Trophoblast cell (in vitro differentiated cells and primary cell): ENCODE results near the gene LIPK. TPM values are rescaled to one million over a fixed set of nuclear protein-coding genes. Genes with fewer than 3 reads are reported as not detected.
A peak's percentile ranks its signal among the peaks of the same experiment; 100 is the strongest.

Source experiments
- DNase-seq, 2 donors: peaks; one replicate each; pipeline ENCODE4 v3.0.0-alpha.2; 2016
- H2AFZ ChIP-seq: 2 replicates; pipeline ENCODE4 v1.6.1; 2013; ENCODE audit warnings: low read length, moderate library complexity, mild to moderate bottlenecking; ENCODE audit not compliant: insufficient read depth, poor library complexity
- H2AK5ac ChIP-seq: 2 replicates; pipeline ENCODE4 v1.6.1; 2013; ENCODE audit warnings: mild to moderate bottlenecking, low read length
- H2BK120ac ChIP-seq: 2 replicates; pipeline ENCODE4 v1.6.1; 2013; ENCODE audit warnings: low read length, mild to moderate bottlenecking, moderate library complexity; ENCODE audit not compliant: insufficient read depth, poor library complexity
- H2BK12ac ChIP-seq: 2 replicates; pipeline ENCODE4 v1.6.1; 2013; ENCODE audit warnings: mild to moderate bottlenecking, low read length, moderate library complexity
- H2BK5ac ChIP-seq: 2 replicates; pipeline ENCODE4 v1.6.1; 2013; ENCODE audit warnings: low read length, low read depth, moderate library complexity, mild to moderate bottlenecking; ENCODE audit not compliant: poor library complexity
- H3K14ac ChIP-seq: 2 replicates; pipeline ENCODE4 v1.6.1; 2013; ENCODE audit warnings: mild to moderate bottlenecking, low read length
- H3K18ac ChIP-seq: 2 replicates; pipeline ENCODE4 v1.6.1; 2013; ENCODE audit warnings: mild to moderate bottlenecking, low read length
- H3K23ac ChIP-seq: 2 replicates; pipeline ENCODE4 v1.6.1; 2013; ENCODE audit warnings: low read length
- H3K27ac ChIP-seq: 2 replicates; pipeline ENCODE4 v1.5.1; 2013; ENCODE audit warnings: low read depth, mild to moderate bottlenecking, inconsistent platforms, low read length, moderate library complexity
- H3K27me3 ChIP-seq: 2 replicates; pipeline ENCODE4 v1.6.1; 2013; ENCODE audit warnings: inconsistent platforms, mild to moderate bottlenecking, low read length, moderate library complexity; ENCODE audit not compliant: insufficient read depth
- H3K36me3 ChIP-seq, 2 experiments: 1 replicate in 1 of 2; 2 replicates in 1 of 2; pipeline ENCODE4 v1.6.1; 2013; ENCODE audit warnings: low read length in 2 of 2, mild to moderate bottlenecking in 2 of 2, moderate library complexity in 1 of 2; ENCODE audit not compliant: insufficient read depth in 2 of 2, control insufficient read depth in 1 of 2
- H3K4ac ChIP-seq: 2 replicates; pipeline ENCODE4 v1.6.1; 2013; ENCODE audit warnings: low read depth, mild to moderate bottlenecking, low read length, moderate library complexity
- H3K4me1 ChIP-seq, 2 experiments: 1 replicate in 1 of 2; 2 replicates in 1 of 2; pipeline ENCODE4 v1.6.1; 2013; ENCODE audit warnings: low read length in 2 of 2, mild to moderate bottlenecking in 2 of 2, moderate library complexity in 1 of 2; ENCODE audit not compliant: insufficient read depth in 2 of 2, control insufficient read depth in 1 of 2
- H3K4me2 ChIP-seq: 2 replicates; pipeline ENCODE4 v1.6.1; 2013; ENCODE audit warnings: inconsistent platforms, mild to moderate bottlenecking, low read length, moderate library complexity
- H3K4me3 ChIP-seq: 2 replicates; pipeline ENCODE4 v1.5.1; 2013; ENCODE audit warnings: mild to moderate bottlenecking, low read depth, low read length, inconsistent platforms
- H3K79me1 ChIP-seq: one replicate; pipeline ENCODE4 v1.6.1; 2013; ENCODE audit warnings: low read length
- H3K79me2 ChIP-seq: 2 replicates; pipeline ENCODE4 v1.6.1; 2013; ENCODE audit warnings: low read length, mild to moderate bottlenecking; ENCODE audit not compliant: control insufficient read depth, insufficient read depth, poor library complexity
- H3K9ac ChIP-seq: 2 replicates; pipeline ENCODE4 v1.6.1; 2013; ENCODE audit warnings: mild to moderate bottlenecking, low read length
- H3K9me3 ChIP-seq: 2 replicates; pipeline ENCODE4 v1.6.1; 2013; ENCODE audit warnings: low read depth, mild to moderate bottlenecking, control low read depth, inconsistent platforms, low read length; ENCODE audit not compliant: insufficient read depth
- H4K12ac ChIP-seq: 2 replicates; pipeline ENCODE4 v1.6.1; 2013; ENCODE audit warnings: low read depth, mild to moderate bottlenecking, low read length, moderate library complexity
- H4K8ac ChIP-seq: 2 replicates; pipeline ENCODE4 v1.6.1; 2013; ENCODE audit warnings: low read depth, mild to moderate bottlenecking, low read length, moderate library complexity
- H4K91ac ChIP-seq: one replicate; pipeline ENCODE4 v1.6.1; 2013; ENCODE audit warnings: low read depth, mild to moderate bottlenecking, low read length, moderate library complexity
- WGBS: extraction: QIAGEN DNeasy Blood & Tissue Kit; methylation state at CpG from one replicate; pipeline ENCODE4 v1.1.7; 2013; ENCODE audit warnings: missing lambda C conversion rate; ENCODE audit not compliant: insufficient read length, insufficient coverage; ENCODE audit errors: extremely low coverage; 5-methylcytosine and 5-hydroxymethylcytosine counted together
- polyA plus RNA-seq: library from polyadenylated mRNA; stranded (reverse); fragments of 200-250 nt; gene quantifications from 2 replicates; pipeline ENCODE4 v1.2.3, GENCODE V29; 2013

LIPK gene, protein sequence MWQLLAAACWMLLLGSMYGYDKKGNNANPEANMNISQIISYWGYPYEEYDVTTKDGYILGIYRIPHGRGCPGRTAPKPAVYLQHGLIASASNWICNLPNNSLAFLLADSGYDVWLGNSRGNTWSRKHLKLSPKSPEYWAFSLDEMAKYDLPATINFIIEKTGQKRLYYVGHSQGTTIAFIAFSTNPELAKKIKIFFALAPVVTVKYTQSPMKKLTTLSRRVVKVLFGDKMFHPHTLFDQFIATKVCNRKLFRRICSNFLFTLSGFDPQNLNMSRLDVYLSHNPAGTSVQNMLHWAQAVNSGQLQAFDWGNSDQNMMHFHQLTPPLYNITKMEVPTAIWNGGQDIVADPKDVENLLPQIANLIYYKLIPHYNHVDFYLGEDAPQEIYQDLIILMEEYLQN
- polyA plus RNA-seq, result not detected in 2 replicates

DNA sequence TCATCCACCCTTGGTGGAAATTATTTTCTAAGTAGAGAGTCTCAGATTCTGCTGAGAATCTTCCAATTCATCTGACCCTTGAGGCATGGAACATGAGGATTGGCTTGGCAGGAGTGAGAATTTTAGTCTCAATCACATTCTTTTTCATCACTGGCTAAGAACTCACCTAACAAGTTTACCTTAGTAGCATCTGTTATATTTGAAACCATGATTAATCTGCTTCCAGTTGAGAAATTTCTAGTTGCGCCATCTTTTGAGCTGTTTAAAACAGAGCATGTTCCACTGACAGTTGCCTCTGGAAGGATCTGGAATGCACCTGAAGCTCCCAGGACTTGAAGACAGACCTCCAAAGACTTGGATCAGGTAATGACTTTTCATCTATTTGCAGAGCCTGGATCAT is at the start of gene LIPK:
TSS of gene LIPK (plus strand) at position 292 of the 400 bp plus-strand sequence. CDS start 18,295 bp downstream, outside the sequence.
- H3K27me3 ChIP-seq, result no peaks in the 10 kb centered on the region
- no peak within 1 kb of the TSS for H4K91ac ChIP-seq
- H3K4ac ChIP-seq, result no peak within 1 kb of the TSS
- no peak within 1 kb of the TSS for H2BK5ac ChIP-seq
- no peaks in the 10 kb centered on the region for H3K79me1 ChIP-seq
- no peaks in the 10 kb centered on the region for H3K79me2 ChIP-seq
- H3K9me3 ChIP-seq, result no peaks in the 10 kb centered on the region
- peak; percentile 62 to 93 for DNase-seq
- no peak within 1 kb of the TSS for H2AFZ ChIP-seq
- no peak within 1 kb of the TSS for H2BK120ac ChIP-seq
- H3K23ac ChIP-seq, result no peak within 1 kb of the TSS
- no peak within 1 kb of the TSS for H3K27ac ChIP-seq
- H3K36me3 ChIP-seq, result no peaks in the 10 kb centered on the region
- no peak within 1 kb of the TSS for H3K14ac ChIP-seq
- no peak within 1 kb of the TSS for H3K9ac ChIP-seq
- no peak within 1 kb of the TSS for H3K18ac ChIP-seq
- no peak within 1 kb of the TSS for H3K4me2 ChIP-seq
- H4K12ac ChIP-seq, result no peak within 1 kb of the TSS
- H2AK5ac ChIP-seq, result no peak within 1 kb of the TSS
- H2BK12ac ChIP-seq, result no peak within 1 kb of the TSS
- H4K8ac ChIP-seq, result no peak within 1 kb of the TSS
- no peak within 1 kb of the TSS for H3K4me3 ChIP-seq
- H3K4me1 ChIP-seq, result no peaks in the 10 kb centered on the region
- WGBS, result no CpG with 5 or more reads among the region's 1 CpG

DNA sequence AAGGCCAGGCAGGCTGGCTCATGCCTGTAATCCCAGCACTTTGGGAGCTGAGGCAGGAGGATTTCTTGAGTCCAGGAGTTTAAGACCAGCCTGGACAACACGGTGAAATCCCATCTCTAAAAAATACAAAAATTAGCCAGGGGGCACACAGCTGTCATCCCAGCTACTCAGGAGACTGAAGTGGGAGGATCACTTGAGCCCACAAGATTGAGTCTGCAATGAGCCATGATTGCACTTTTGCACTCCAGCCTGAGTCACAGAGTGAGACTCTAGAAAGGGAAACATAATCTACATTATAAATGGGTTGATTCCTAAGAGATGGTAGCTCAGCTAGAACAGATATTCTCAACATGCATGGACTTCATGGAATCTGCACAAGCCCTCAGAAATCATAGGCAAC is 48.1 kb upstream of the LIPK start:
- Histone ChIP-seq H2AK5ac (no peak overlapping the region), H2BK5ac (no peak overlapping the region), H3K4me2 (no peak overlapping the region), H4K8ac (no peak overlapping the region), H3K4me3 (no peak overlapping the region), H3K4ac (no peak overlapping the region), H3K79me2 (no peaks in the 10 kb centered on the region), H3K23ac (no peak overlapping the region), H2BK12ac (no peak overlapping the region), H3K79me1 (no peaks in the 10 kb centered on the region), H2AFZ (no peak overlapping the region), H3K9ac (no peak overlapping the region), H3K14ac (no peak overlapping the region), H3K27ac (no peak overlapping the region), H4K12ac (no peak overlapping the region), H3K36me3 (no peaks in the 10 kb centered on the region), H4K91ac (no peak overlapping the region), H3K9me3 (no peaks in the 10 kb centered on the region), H3K4me1 (no peaks in the 10 kb centered on the region), H2BK120ac (no peak overlapping the region), H3K27me3 (no peaks in the 10 kb centered on the region), H3K18ac (no peak overlapping the region)
- no CpG with 5 or more reads among the region's 1 CpG for WGBS
- DNase-seq, result peak; percentile 58 to 83

DNA sequence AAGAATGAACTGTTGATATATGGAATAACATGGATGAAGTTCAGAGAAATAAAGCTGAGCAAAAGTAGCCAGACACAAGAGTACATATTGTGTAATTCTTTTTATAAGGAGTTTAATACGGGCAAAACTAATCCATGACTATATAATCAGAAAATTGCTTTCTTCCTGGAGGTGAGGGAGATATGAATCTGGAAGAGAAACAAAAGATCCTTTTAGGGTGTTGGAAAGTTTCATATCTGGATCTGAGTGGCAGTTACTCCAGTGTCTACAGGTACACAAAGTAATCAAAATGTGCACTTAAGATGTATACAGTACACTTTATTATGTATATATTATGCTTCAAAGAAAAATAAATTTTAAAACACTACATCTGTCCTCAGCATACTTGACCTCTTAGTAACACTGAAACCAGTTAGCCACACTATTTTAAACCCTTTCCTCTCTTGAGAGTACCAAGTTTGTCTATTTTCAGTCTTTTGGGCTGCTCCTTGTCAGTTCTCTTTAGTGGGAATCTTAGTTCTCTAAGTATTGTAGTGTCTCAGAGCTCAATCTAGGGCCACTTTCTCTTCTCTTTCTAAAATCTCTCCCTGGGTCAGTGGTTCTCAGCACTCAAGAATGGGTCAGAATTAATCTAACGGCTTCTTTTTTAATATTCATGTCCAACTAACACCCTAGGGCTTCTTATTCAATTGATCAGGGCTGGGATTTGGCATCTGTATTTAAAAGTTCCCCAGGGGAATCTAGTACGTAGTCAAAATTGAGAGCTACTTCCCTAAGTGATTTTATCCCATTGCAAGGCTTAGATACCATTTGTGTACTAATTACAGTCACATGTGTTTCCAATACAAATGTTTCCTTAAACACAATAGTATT is 46.1 kb upstream of the LIPK start:
- H4K8ac ChIP-seq, result no peak overlapping the region
- H3K27me3 ChIP-seq, result no peaks in the 10 kb centered on the region
- H3K18ac ChIP-seq, result no peak overlapping the region
- H4K12ac ChIP-seq, result no peak overlapping the region
- H2BK120ac ChIP-seq, result no peak overlapping the region
- H2AFZ ChIP-seq, result no peak overlapping the region
- no peak overlapping the region for H4K91ac ChIP-seq
- no peak overlapping the region for H3K4me3 ChIP-seq
- no peaks in the 10 kb centered on the region for H3K4me1 ChIP-seq
- no peaks in the 10 kb centered on the region for H3K9me3 ChIP-seq
- no peak overlapping the region for H3K14ac ChIP-seq
- DNase-seq, result no peak
- H3K27ac ChIP-seq, result no peak overlapping the region
- no peak overlapping the region for H3K4me2 ChIP-seq
- no CpG with 5 or more reads among the region's 3 CpGs for WGBS
- no peak overlapping the region for H3K4ac ChIP-seq
- H3K79me1 ChIP-seq, result no peaks in the 10 kb centered on the region
- H3K79me2 ChIP-seq, result no peaks in the 10 kb centered on the region
- H2BK5ac ChIP-seq, result no peak overlapping the region
- no peak overlapping the region for H3K23ac ChIP-seq
- no peaks in the 10 kb centered on the region for H3K36me3 ChIP-seq
- no peak overlapping the region for H2AK5ac ChIP-seq
- H3K9ac ChIP-seq, result no peak overlapping the region
- no peak overlapping the region for H2BK12ac ChIP-seq

DNA sequence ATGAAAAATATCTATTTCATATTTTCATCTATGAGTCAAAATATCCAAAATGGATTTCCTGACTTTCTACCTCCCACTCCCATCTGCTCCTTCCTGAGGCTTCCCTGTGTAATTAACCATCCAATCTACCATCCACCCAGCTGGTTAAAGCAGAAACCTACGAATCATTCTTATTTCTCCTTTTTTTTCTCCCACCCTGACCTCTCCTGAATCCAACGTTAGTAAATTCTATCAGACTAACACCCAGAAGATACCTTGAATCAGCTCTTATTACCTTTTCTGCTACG is 45.5 kb upstream of the LIPK start:
- Histone ChIP-seq H3K18ac (no peak overlapping the region), H2BK12ac (no peak overlapping the region), H4K91ac (no peak overlapping the region), H3K9me3 (no peaks in the 10 kb centered on the region), H3K23ac (no peak overlapping the region), H2BK5ac (no peak overlapping the region), H2BK120ac (no peak overlapping the region), H3K4me1 (no peaks in the 10 kb centered on the region), H4K12ac (no peak overlapping the region), H3K27me3 (no peaks in the 10 kb centered on the region), H4K8ac (no peak overlapping the region), H3K4me3 (no peak overlapping the region), H2AFZ (no peak overlapping the region), H3K4ac (no peak overlapping the region), H3K27ac (no peak overlapping the region), H3K79me1 (no peaks in the 10 kb centered on the region), H3K9ac (no peak overlapping the region), H3K79me2 (no peaks in the 10 kb centered on the region), H2AK5ac (no peak overlapping the region), H3K36me3 (no peaks in the 10 kb centered on the region), H3K4me2 (no peak overlapping the region), H3K14ac (no peak overlapping the region)
- WGBS, result no CpG with 5 or more reads among the region's 3 CpGs
- no peak for DNase-seq
